Activated T-cell treated with anti-CD3 and anti-CD28 coated beads for 1 hour (primary cell): ENCODE data around the gene NRCAM.
A peak's percentile ranks its signal among the peaks of the same experiment; 100 is the strongest.
"Not testable (repeated sequence)": the region's sequence is repeated elsewhere in the genome, so short reads cannot be mapped to it uniquely, and the experiment has no call there.

Experiments
- DNase-seq: peaks from one replicate; pipeline ENCODE4 v3.0.0-alpha.2; 2020; ENCODE audit warnings: low read depth

The NRCAM gene

DNA sequence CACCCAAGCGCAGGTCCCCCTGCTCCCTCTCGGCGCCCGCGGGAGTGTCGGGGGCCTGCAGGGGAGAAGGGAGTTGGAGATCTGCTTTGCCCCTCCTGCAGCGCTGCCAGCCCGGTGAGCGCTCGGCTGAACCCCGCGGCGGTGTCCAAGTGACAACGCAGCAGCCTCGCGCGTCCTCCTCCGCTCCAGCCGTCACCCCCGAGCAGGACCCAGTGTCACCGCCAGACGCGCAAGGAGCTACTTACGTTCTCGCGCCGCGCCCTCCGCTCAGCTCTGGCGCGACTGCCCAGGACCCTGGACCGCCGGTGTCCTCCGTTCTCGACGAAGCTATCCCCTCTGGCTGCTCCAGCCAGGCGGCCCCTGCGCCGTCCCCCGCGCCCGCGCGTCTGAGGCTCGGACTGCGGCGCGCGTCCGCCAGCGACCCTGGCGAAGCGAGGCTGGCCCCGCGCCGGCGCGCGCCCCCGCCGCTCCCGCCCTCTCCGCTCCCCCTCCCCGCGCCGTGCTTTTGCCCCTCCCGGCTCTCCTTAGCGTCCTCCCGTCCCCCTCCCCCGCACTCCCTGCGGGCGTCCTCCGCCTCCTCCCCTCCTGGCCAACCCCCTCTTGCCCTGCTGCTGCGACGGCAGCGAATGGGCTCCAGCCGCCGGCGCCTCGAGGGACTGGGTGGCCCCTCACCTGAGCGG lies at the start of gene NRCAM:
TSS of gene NRCAM (minus strand) at position 439 of the 680 bp plus-strand sequence. CDS start 216,372 bp downstream, outside the sequence.
- DNase-seq: no peak

DNA sequence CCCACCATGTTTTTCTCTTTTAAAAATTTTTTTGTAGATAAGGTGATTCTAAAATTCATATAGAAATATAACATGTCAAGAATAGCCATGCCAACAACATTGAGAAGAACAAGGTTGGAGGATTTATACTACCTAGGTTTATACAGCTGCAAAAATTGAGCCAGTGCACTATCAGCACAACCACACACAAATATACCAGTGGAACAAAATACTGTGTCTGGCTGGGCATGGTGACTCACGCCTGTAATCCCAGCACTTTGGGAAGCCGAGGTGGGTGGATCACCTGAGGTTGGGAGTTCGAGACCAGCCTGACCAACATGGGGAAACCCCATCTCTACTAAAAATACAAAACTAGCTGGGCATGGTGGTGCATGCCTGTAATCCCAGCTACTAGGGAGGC lies 48.3 kb upstream of the NRCAM start:
- not testable (repeated sequence) for DNase-seq

DNA sequence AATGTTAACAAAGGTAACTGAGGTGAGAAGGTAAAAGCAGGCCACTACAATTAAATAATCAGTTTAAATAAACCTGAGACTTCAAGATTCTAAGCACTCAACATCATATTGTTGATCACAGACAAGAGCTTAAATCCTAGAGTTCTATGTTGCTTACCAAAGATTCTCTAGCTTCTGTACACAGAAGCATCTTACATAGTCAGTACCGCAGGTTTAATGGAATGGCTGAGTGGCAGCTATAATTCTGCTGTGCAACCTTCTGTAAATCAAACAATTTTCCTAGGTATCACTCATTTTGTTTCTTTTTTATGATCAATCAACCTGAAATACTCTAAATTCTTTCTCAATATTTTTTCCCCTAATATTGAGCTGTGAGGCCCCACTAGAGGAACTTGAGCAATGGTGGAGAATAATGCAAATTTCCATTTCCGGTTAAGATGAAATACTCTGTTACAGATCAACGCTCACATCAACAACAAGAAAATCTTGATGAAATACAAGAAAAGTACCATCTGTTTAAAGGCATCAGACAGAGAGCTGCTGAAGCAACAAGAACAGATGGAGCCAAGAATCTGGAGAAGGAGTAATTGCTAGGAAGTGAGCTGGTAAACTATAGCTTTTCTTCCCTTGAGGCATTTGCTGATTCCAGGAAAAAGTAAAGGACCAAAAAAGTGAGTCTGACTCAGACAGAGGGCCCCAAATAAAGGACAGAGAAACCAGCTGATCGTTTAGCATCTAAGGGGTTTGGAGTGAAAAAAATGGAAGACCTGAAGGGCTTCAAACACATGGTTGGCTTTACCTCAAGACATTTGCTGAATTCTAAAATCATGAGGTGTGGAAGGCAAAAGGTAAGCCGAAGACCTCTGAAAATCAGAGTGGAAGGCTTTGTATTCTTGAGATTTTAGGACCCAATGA lies 47.1 kb upstream of the NRCAM start:
- no peak for DNase-seq

DNA sequence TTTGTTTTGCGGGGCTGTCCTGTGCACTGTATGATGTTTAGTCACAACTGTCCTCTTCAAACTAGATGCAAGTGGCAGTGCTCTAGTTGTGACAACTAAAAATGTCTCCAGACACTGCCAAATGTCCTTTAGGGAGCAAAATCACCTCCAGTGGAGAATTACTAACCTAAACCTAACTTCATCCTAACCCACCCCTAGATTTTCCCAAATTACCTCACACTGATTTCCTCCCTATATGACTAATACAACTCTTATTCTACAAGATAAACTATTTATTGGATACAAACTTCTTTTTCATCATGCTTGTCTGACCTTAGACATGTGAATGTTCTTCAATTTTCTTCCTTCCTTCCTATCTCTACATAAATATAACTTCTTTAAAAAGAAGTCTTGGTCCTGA lies 43.3 kb upstream of the NRCAM start:
- DNase-seq: no peak

DNA sequence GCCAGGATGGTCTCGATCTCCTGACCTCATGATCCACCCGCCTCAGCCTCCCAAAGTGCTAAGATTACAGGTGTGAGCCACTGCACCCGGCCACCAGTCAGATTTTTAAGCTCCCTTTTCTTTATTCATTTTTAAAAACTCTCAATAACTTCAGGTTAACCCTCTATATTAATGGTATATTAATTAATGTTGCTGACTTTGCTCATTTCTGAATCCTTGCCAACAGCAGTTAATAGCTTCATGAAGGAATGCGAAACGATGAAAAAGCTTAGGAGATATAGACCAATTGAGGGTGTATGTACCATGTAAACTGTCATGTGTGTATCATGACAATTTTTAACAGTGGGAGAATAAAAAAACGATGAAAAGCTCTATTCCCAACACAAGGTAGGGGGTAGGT lies 42.2 kb upstream of the NRCAM start:
- DNase-seq: no peak

DNA sequence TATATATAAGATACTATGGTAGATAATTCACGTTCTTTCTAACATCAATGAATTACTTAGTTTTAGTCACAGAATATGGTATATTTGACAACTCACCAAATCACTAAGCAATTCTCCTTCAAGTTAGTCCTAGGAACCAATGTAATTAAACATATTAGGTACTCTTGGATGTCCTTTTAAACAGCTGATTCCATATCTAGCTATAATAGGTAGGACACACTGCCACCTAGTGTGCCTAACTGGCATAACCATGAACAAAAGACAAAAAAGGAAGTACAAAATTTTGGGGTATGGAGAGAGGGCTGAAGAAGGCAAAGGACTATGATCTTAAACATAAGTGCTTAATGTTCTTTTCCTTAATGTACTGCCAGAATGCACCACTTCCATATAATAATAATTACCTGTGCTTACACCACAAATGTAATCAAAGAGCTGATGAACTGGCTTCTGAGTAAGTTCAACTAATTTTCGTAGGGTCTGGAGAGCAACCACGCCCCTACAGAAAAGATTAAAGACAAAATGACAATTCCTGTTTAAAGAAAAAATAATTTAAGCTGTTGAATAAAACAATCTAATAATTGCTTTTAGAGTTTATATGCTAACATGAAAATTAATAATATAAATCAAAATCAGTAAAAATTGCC lies 41.0 kb upstream of the NRCAM start:
- DNase-seq: peak; percentile 22

DNA sequence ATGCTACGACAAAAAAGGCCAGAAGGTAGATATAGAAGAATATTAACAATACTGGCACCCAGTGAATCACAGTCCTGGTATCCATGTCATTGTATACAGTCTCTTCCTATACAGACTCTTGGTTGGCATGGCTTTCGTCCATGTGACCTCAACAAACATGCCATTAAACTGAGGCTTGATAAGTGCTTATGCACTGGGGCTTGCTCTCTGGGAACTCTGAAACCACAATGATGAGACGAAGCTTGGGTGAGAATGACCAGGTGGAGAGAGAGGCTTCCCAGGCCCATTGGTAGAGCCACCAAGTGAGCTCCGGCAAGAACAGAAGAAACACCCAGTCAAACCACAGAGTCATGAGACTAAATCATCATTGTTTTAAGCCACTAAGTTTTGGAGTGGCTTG lies 36.5 kb upstream of the NRCAM start:
- DNase-seq: no peak

DNA sequence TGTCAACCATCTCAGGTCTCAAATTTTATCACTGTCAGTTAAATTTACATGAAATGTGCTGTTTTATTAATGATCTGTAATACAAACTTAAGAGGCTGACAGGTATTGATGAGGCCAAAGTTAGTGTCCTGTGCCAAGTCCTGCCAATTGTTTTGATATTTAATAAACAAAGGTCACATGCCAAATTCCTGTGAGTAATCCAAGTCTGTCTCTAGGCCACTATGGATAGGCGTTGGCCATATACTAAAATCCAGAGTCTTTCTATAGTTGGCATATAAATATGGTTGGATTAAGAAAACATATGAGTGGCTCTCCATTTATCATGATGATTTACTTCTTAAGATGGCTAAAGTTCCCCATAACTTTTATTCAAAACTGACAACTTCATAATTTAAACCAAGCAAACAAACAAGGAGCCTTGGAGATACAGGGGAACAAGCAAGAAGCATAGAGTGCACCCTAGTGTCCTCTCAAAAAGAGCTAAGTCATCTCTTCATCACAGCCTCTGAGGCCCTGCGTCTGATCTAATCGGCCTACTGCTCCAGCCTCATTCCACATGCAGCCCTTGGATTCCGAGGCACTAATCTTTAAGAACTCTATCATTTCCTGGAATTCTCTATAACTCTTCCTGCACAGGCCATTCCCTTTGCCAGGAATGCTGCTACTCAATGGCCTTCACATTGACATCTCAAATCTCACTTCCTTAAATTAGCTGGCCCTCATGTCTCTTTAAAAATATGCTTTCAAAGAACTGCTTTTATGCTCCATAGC lies 32.7 kb upstream of the NRCAM start:
- DNase-seq: no peak

DNA sequence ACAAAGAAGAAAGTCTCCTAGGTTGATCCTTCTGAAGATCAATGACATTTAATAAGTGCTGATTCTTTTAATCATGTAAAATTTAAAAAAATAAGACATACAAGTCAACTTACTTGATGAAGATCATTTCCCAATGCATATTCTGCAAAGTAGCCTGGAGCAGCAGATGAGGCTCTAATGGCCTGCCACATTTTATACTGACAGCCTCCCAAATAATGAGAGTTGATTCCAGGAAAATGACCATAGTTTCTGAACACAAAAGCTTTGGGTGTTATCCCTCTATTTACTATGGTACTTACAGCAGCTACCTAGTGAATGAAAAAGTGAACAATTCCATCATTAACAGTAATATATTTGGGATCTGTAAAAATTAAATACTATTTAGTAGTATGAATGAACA lies 31.4 kb upstream of the NRCAM start:
- DNase-seq: no peak

DNA sequence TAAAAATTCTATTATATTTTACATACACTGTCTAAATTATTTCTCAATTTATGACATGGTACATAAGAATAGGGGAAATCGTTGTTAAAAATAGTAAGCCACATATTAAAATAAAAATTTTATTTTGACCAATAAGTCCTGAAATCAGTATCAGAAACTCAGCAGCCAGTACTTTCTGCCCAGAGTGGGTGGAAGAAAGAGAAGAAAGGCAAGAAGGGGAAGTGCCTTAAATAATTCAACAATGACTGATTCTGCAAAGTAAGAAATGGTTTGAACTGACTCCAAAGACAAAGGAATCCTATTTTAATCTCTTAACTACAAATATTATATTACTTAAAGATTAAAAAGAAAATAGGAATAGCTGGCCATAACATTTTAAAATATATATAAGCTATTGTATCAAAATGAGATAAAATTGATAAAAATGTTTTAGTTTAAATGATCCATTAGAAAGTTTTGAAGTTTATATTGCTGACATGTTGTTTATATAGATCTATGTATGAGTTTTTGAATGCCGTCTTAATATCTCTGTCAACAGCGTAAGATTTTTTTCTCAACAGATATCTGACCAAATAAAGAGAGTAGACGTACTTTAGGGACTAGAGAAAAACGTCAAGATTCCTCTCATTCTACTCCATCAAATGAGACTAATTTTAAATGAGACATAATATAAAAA lies 30.2 kb upstream of the NRCAM start:
- no peak for DNase-seq

DNA sequence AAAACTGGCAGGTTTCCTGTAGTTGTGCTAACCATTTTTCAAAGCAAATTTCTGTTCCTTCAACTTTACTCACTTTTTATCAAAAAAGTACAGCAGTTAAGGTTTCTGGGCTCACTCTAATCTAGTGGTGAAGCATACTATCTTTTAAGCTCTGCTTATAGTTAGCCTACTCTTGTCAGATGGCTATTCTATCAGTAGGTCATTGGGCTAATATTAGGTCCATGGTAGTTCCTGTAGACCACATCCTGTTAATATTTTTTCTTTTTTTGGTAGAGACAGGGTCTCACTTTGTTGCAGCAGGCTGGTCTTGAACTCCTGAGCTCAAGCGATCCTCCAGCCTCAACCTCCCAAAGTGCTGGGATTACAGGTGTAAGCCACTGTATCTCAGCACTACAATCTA lies 27.9 kb upstream of the NRCAM start:
- no peak for DNase-seq

DNA sequence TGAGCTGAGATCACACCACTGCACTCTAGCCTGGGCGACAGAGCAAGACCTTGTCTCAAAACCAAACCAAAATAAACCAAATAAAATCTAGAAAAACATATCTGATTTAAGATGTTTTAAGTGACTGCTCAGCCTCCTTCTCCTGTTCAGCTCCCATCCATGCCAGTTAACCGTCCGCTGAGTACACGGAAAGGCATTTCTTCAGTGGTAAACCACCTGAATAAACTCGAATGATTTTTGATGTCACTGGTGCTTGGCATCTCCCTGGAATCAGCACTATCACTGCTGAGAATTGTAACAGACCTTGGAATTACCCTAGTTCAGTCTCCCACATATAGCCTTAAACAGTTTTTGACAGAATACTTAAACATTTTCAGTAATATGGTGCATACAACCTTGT lies 24.1 kb upstream of the NRCAM start:
- DNase-seq: no peak

DNA sequence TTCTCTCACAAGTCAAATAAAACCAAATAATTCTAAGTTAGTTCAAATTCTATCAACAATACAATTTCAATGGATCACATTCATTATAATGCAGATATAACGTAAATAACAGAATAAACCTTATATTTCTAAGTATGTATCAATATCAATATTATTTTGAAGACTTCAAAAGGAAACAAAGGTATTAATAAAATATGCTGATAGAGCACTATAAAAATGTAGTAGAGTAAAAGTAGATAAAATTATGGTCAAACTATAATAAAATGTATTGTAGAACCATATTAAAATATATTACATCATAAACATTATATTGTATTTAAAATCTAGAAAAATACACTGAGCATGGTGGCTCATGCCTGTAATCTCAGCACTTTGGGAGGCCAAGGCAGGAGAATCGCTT lies 23.5 kb upstream of the NRCAM start:
- DNase-seq: no peak

DNA sequence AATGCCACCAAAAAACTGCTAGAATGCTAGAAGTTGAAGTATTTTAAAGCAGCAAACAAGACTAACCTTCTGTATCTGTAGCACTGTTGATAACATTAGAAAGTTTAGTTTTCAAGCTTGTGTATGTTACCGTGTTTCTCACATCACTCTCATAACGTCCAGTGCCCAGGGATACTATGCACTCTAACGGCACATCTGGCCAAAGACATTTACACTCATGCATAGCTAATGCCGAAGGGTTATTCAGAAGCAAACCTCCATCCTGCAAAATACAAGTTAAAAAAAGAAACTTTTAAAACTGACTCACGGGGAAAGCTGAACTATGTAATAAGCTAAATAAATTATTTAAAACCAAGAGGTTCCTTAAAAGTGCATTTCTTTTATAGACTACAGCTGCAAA lies 22.9 kb upstream of the NRCAM start:
- no peak for DNase-seq

DNA sequence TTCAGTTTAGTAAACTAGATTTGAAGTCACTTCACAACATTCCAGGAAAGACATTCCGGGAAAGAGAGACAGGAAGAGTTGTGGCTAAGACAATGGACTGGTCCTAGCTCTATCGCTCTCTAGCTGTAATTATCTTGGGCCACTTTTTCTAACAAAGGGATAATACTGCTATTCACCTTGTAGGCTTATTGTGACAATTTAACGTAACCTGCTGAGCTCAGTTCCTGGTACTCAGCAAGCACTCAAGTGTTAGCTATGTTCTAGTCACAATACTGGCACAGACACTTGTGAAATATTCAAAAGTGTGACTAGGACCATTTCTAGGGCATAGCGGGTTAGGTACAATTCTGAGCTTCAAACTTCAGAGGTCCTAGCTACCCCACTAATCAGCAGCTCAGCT lies 12.0 kb upstream of the NRCAM start:
- no peak for DNase-seq

DNA sequence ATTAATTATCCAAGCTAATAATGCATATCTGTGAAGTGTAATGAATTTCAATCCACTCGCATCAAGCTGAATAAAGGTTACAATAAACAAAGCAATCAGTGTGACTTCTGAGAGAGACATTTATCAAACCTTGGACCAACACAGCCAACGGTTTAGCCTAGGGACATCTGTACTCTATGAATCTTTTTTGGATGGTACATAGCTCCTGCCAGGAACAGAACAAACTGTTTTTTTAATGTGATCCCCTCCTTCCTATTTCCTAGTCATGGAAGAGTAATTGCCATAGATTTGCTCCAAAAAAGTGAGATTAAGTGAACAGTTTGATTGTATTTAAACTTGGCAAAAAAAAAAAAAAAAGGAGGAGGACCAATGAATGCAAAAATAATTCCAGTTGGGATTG lies 11.2 kb upstream of the NRCAM start:
- no peak for DNase-seq

DNA sequence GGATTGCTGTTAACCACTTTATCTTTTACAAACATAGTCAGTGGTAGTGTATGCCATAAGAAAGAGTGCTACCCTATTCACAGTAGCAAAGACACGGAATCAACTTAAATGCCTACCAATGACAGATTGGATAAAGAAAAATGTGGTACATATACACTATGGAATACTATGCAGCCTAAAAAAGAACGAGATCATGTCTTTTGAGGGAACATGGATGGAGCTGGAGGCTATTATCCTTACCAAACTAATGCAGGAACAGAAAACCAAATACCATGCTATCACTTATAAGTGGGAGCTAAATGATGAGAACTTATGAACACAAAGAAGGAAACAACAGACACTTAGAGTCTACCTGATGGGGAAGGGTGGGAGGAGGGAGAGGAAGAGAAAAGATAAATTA lies 10.1 kb upstream of the NRCAM start:
- not testable (repeated sequence) for DNase-seq

DNA sequence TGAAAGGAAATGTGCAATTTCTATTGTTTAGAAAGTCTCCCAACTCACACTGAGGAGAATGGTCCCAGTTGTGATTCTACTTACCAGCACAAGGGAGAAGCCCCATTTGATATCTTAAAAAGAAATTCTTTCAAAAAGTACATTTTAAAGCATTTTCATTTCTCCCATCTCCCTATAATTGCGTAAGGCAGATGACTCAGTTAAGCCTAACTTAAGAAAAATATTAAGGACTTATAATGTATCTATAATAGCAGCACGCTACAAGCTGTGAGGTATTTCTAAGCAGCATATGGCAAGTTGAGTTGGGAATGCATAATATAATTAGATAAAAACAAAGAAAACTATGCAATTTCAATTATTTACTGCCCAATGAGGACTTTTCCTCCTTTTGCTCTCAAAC lies 8.5 kb upstream of the NRCAM start:
- DNase-seq: no peak

DNA sequence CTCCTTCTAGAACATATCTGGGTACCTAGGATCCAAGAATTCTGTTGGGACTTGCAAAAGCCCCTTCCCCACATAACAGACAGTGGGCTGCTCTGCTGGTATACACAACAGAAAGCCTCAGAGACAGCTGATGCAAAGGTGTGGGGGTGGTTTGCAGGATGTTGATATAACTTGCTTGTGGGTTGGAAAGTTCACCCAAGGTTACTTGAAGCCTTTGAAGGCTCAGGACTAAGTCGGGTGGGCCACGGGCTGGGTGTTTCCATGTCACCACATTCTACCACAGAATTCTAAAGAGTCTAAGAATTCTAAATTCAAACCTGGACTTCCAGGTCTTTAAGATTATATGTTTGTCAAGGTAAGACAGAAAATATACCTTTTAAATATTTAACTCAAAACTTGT lies 7.4 kb upstream of the NRCAM start:
- DNase-seq: no peak

DNA sequence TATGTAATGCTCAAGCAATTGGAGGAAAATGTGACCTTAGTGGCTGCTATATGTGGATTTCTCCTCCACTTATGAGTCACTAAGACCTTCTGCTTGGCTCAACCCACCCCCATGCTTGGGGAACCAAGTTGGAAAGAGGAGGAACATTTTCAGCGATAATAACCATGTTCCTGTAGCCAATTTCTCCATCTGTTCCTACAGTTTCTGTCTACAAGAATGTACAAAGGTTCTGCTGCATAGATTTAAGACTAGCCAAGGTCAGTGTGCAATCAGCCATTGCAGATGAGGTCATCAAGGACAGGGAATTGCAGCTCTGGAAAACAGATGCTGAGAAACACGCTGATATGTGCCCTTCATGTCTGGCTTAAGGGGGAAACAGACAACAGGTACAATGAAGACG lies 5.6 kb upstream of the NRCAM start:
- DNase-seq: no peak

DNA sequence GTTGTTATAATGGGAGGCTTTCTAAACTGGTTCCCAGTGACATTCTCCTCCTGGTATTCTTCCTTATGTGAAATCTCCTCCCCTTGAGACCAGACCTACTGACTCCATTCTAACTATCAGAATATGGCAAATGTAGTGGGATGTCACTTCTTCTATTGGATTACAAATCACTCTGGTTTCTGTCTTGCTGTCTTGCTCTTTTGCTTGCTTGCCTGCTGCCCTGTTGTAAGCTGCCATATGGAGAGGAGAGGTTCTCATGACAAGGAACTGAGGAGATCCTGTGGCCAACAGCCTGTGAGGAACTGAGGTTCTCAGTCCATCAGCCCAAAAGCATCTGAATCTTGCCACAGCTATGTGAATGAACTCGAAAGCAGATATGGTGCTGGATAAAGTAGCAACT lies 4.7 kb upstream of the NRCAM start:
- no peak for DNase-seq
